ENCODE results near the gene KRTAP26-1.

DNA sequence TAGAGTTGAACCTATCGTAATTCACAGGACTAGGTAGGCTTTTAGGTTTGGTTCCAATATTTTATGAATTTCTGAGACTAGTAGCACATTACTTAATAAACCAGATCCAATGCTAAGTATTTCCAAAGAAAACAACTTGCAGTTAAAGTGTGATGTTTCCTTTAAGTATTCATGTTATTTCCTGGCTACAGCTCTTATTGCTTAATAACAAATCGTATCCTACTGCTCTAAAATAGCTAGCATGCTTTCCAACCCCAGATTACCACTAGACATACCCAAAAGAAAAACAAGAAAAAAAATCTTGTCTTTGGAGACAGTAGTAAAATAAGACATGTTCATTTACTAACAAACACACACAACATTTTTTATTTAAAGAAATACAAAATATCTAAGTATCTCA is 16.5 kb upstream of the KRTAP26-1 start:
- TF ChIP-seq, protein P1, sequence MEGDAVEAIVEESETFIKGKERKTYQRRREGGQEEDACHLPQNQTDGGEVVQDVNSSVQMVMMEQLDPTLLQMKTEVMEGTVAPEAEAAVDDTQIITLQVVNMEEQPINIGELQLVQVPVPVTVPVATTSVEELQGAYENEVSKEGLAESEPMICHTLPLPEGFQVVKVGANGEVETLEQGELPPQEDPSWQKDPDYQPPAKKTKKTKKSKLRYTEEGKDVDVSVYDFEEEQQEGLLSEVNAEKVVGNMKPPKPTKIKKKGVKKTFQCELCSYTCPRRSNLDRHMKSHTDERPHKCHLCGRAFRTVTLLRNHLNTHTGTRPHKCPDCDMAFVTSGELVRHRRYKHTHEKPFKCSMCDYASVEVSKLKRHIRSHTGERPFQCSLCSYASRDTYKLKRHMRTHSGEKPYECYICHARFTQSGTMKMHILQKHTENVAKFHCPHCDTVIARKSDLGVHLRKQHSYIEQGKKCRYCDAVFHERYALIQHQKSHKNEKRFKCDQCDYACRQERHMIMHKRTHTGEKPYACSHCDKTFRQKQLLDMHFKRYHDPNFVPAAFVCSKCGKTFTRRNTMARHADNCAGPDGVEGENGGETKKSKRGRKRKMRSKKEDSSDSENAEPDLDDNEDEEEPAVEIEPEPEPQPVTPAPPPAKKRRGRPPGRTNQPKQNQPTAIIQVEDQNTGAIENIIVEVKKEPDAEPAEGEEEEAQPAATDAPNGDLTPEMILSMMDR (IDR thresholded peaks at IDR 0.05; ENCODE audit: poor library complexity): no peak
- TF ChIP-seq EZH2 (IDR thresholded peaks at IDR 0.05; ENCODE audit: borderline replicate concordance) (no peak), EZH2phosphoT487 (IDR thresholded peaks at IDR 0.05; ENCODE audit: low read depth, severe bottlenecking, unreplicated experiment) (no peak)

Data from hepatocyte (in vitro differentiated cells).